Cortex of kidney (tissue), 1 donor: ENCODE results near the gene RNF187.
"Not testable (repeated sequence)": the region's sequence is repeated elsewhere in the genome, so short reads cannot be mapped to it uniquely, and the experiment has no call there.

Source experiments
- DNase-seq: peaks from one replicate; lab custom pipeline; 2025; lab: John Stamatoyannopoulos, UW

Gene RNF187

GRCh38 chr1:228488125-228488817, 1.1 kb downstream of the RNF187 start:
- DNase-seq: no peak

- DNase-seq: no peak
These were observed 1.9 kb downstream of the RNF187 start for GRCh38 chr1:228488818-228489674.

GRCh38 chr1:228490120-228491078, 3.2 kb downstream of the RNF187 start:
- DNase-seq: no peak

GRCh38 chr1:228493141-228494043, 6.2 kb downstream of the RNF187 start:
- DNase-seq: no peak

- no peak for DNase-seq
These were observed 6.8 kb downstream of the RNF187 start for GRCh38 chr1:228494044-228494353.

- no peak for DNase-seq
These were observed 7.2 kb downstream of the RNF187 start for GRCh38 chr1:228494391-228494790.

- DNase-seq: no peak
These were observed 8.0 kb downstream of the RNF187 start for GRCh38 chr1:228494970-228495853.

GRCh38 chr1:228496084-228496483, 8.9 kb downstream of the RNF187 start:
- DNase-seq: no peak

- no peak for DNase-seq
These were observed 9.3 kb downstream of the RNF187 start for GRCh38 chr1:228496494-228496893.

GRCh38 chr1:228497206-228497605, 10.0 kb downstream of the RNF187 start:
- DNase-seq: no peak

- DNase-seq: no peak
These were observed 10.6 kb downstream of the RNF187 start for GRCh38 chr1:228497817-228498216.

- DNase-seq: no peak
These were observed 13.1 kb downstream of the RNF187 start for GRCh38 chr1:228500143-228500734.

- DNase-seq: no peak
These were observed 14.0 kb downstream of the RNF187 start for GRCh38 chr1:228500901-228501871.

- no peak for DNase-seq
These were observed 15.3 kb downstream of the RNF187 start for GRCh38 chr1:228502522-228502921.

GRCh38 chr1:228505944-228506343, 18.8 kb downstream of the RNF187 start:
- DNase-seq: not testable (repeated sequence)

GRCh38 chr1:228507961-228508652, 20.9 kb downstream of the RNF187 start:
- no peak for DNase-seq

GRCh38 chr1:228508840-228509415, 21.7 kb downstream of the RNF187 start:
- no peak for DNase-seq
